ENCODE measurements around the gene LRRC75A. TPM values are rescaled to one million over a fixed set of nuclear protein-coding genes. Genes with fewer than 3 reads are reported as not detected.

Gene LRRC75A
- total and polyA plus RNA-seq, 2 of the 13 experiments (the other 11 are each of a cell fraction or from before 2014, with no cell fraction given) = 0.03 TPM; not detected in 1

GRCh38 chr17:16444258-16444886, 47.6 kb downstream of the LRRC75A start (continued):
- TF ChIP-seq MYC (CRISPR knock-in tag; IDR thresholded peaks at IDR 0.05; ENCODE audit: borderline replicate concordance) (no peak), POLR2G (IDR thresholded peaks at IDR 0.05; ENCODE audit: low read depth, low read length) (peak; percentile 38), U2AF1 (optimal IDR thresholded peaks at IDR 0.05; ENCODE audit: low read depth, low read length) (peak; percentile 24), ZBTB37 (CRISPR knock-in tag; IDR thresholded peaks at IDR 0.05) (no peak), ZSCAN12 (CRISPR knock-in tag; IDR thresholded peaks at IDR 0.05) (no peak)

- H3K79me2 ChIP-seq (ENCODE audit: insufficient read depth, low read length) = peaks cover 39% of the 10 kb centered on the region
- DNase-seq (ENCODE audit: low spot score) = no peak
- peaks cover 21 to 60% of the 10 kb centered on the region in 2 experiments for H3K36me3 ChIP-seq (replicated peaks in 1 of 2; ENCODE audit: control insufficient read depth in 1 of 2, insufficient read depth in 2 of 2, low read length in 2 of 2)
- peak overlapping the region in 1 of 3 experiments; percentile 29; a peak in 1 of 6 replicates for H3K4me3 ChIP-seq (replicated peaks in 1 of 3; ENCODE audit: insufficient read depth in 1 of 3, low read depth in 2 of 3, low read length in 3 of 3)
- peak overlapping the region; percentile 98 for H3K9ac ChIP-seq (ENCODE audit: insufficient read depth, low read depth, low read length)
- H3K27me3 ChIP-seq (ENCODE audit: control insufficient read depth in 1 of 2, insufficient read depth in 2 of 2, low read length in 2 of 2) = no peaks in the 10 kb centered on the region; a peak in 1 of 5 replicates
- peak overlapping the region; percentile 89 for H3K27ac ChIP-seq (ENCODE audit: extremely low read length, insufficient read depth, low read length)
- H3K4me2 ChIP-seq (ENCODE audit: low read depth, low read length) = peak overlapping the region; percentile 96
- in situ Hi-C loops (cut with HindIII; ENCODE audit: extremely low pct_ligation_motif_present, low pct_unique_long_range_greater_than_20kb) = no loop called here
- BruUV-seq (replicated peaks) = no TSS peak
- POLR2A ChIA-PET = interaction anchor here (0.9 to 10.1 kb wide), 6 partner anchors 10 to 158 kb away, joined by 3 to 159 read pairs (median 6); partner anchors contain the start of gene UBB
- peaks cover 47% of the 10 kb centered on the region for H4K20me1 ChIP-seq (ENCODE audit: insufficient read depth, low read length)
- no peak overlapping the region for H2AFZ ChIP-seq (ENCODE audit: low read length)
- intact Hi-C loops (cut with micrococcal nuclease; ENCODE audit: unreplicated experiment) = no loop called here
- H3K4me1 ChIP-seq (ENCODE audit: insufficient read depth, low read length) = peaks cover 72% of the 10 kb centered on the region
- no peaks in the 10 kb centered on the region for H3K9me3 ChIP-seq (ENCODE audit: low read length)
- FAIRE-seq = peak; percentile 26
- peak; percentile 13 for ATAC-seq
- 69% methylated on average over 15 of the region's 27 CpGs for WGBS (ENCODE audit: low lambda C conversion rate)
- CTCF ChIA-PET (ENCODE audit: low intra/inter-chr PET ratio, low total read pairs) = no interaction called here
- TF ChIP-seq FOXK2 (IDR thresholded peaks at IDR 0.05) (no peak), HNRNPL (IDR thresholded peaks at IDR 0.05; ENCODE audit: low read depth, low read length) (peak; percentile 90; the same call in 1 of the 2 replicates), ZNF44 (CRISPR knock-in tag; IDR thresholded peaks at IDR 0.05) (no peak), ZFP36L2 (CRISPR knock-in tag; IDR thresholded peaks at IDR 0.05) (no peak), GPN1 (CRISPR knock-in tag; IDR thresholded peaks at IDR 0.05; ENCODE audit: borderline replicate concordance) (no peak), NR2F6 (IDR thresholded peaks at IDR 0.05) (no peak), NR2F6 (CRISPR knock-in tag; IDR thresholded peaks at IDR 0.05) (no peak), CTCF (CRISPR knock-in tag; IDR thresholded peaks at IDR 0.05) (no peak), STAG1 (CRISPR knock-in tag; IDR thresholded peaks at IDR 0.05) (no peak), ZNF367 (CRISPR knock-in tag; IDR thresholded peaks at IDR 0.05; ENCODE audit: borderline replicate concordance) (no peak), TMF1 (CRISPR knock-in tag; IDR thresholded peaks at IDR 0.05; ENCODE audit: low read depth) (0 out of 2 replicates have a peak, but pooled peaks have one; percentile 36), NONO (IDR thresholded peaks at IDR 0.05) (no peak), NONO (CRISPR knock-in tag; conservative IDR thresholded peaks at IDR 0.05) (peak; percentile 39; the same call in 1 of the 2 replicates)
- TF ChIP-seq, protein P1, sequence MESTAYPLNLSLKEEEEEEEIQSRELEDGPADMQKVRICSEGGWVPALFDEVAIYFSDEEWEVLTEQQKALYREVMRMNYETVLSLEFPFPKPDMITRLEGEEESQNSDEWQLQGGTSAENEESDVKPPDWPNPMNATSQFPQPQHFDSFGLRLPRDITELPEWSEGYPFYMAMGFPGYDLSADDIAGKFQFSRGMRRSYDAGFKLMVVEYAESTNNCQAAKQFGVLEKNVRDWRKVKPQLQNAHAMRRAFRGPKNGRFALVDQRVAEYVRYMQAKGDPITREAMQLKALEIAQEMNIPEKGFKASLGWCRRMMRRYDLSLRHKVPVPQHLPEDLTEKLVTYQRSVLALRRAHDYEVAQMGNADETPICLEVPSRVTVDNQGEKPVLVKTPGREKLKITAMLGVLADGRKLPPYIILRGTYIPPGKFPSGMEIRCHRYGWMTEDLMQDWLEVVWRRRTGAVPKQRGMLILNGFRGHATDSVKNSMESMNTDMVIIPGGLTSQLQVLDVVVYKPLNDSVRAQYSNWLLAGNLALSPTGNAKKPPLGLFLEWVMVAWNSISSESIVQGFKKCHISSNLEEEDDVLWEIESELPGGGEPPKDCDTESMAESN (CRISPR knock-in tag; conservative IDR thresholded peaks at IDR 0.05) = peak; percentile 68
Observed at GRCh38 chr17:16443511-16444257, 48.3 kb downstream of the LRRC75A start.
